ENCODE results near the gene TFAM. TPM values are rescaled to one million over a fixed set of nuclear protein-coding genes. Genes with fewer than 3 reads are reported as not detected.

Gene TFAM
- total and polyA plus RNA-seq, 2 of the 8 experiments (the other 6 are each of a cell fraction or from before 2014, with no cell fraction given) = 29.3 to 97.3 TPM

- no peak overlapping the region for H2BK20ac ChIP-seq (ENCODE audit: low read length)
- no peak overlapping the region for H3K14ac ChIP-seq (ENCODE audit: insufficient read length)
- no peak overlapping the region for H2BK120ac ChIP-seq (replicated peaks; ENCODE audit: low read depth, low read length)
- no peak overlapping the region for H4K5ac ChIP-seq (ENCODE audit: insufficient read length, low read depth, low read length)
- 97 to 100% methylated on average over 1 to 5 of the region's 5 CpGs for WGBS, 2 experiments (ENCODE audit: extremely low coverage in 1 of 2, insufficient coverage in 1 of 2, insufficient read length in 1 of 2, insufficient replicate concordance in 2 of 2, low coverage in 1 of 2, low lambda C conversion rate in 2 of 2, missing lambda C conversion rate in 1 of 2)
- no peaks in the 10 kb centered on the region for H3K23me2 ChIP-seq (ENCODE audit: low read depth, low read length)
- H3K27ac ChIP-seq (ENCODE audit: low read depth, low read length) = no peak overlapping the region
- peaks cover 0 to 2% (median 0%) of the 10 kb centered on the region in 4 experiments; a peak in 2 of 7 replicates for H3K4me1 ChIP-seq (replicated peaks in 1 of 4; ENCODE audit: control insufficient read depth in 3 of 4, insufficient read depth in 4 of 4, low read length in 3 of 4)
- no peaks in the 10 kb centered on the region for H3K36me3 ChIP-seq (ENCODE audit: control insufficient read depth in 2 of 4, insufficient read depth in 4 of 4, low read length in 3 of 4)
- FAIRE-seq (no peak), DNase-seq (ENCODE audit: low read depth in 1 of 2, low spot score in 2 of 2) (no peak)
- no peak overlapping the region for H3K23ac ChIP-seq (ENCODE audit: insufficient read length)
- H3K79me1 ChIP-seq (ENCODE audit: low read depth, low read length) = no peaks in the 10 kb centered on the region
- no peak overlapping the region for H2BK15ac ChIP-seq (ENCODE audit: low read length)
- ChIA-PET CTCF (ENCODE audit: partially characterized antibody) (interaction anchor here (3.0 kb wide), 1 partner anchor 19 kb away, joined by 15 read pairs; no protein-coding TSS in a partner anchor), POLR2A (ENCODE audit: partially characterized antibody) (no interaction called here)
- no peak overlapping the region for H2BK5ac ChIP-seq (ENCODE audit: low read depth, low read length)
- H3K27me3 ChIP-seq (replicated peaks in 1 of 4; ENCODE audit: control insufficient read depth in 3 of 4, extremely low read depth in 1 of 4, insufficient read depth in 3 of 4, low read length in 3 of 4) = no peaks in the 10 kb centered on the region
- no peak overlapping the region for H3K18ac ChIP-seq (ENCODE audit: extremely low read depth, low read length)
- no peaks in the 10 kb centered on the region for H3K79me2 ChIP-seq (ENCODE audit: control insufficient read depth in 1 of 2, insufficient read depth in 2 of 2, low read length in 2 of 2)
- H3K9ac ChIP-seq (replicated peaks in 1 of 4; ENCODE audit: extremely low read depth in 1 of 4, low read depth in 3 of 4, low read length in 3 of 4) = no peak overlapping the region
- no peak overlapping the region for H3K4me2 ChIP-seq (ENCODE audit: insufficient read depth in 1 of 2, low read depth in 2 of 2, low read length in 2 of 2)
- H3K4me3 ChIP-seq (ENCODE audit: extremely low read depth in 1 of 4, insufficient read depth in 2 of 4, low read depth in 3 of 4, low read length in 4 of 4) = no peak overlapping the region
- H4K91ac ChIP-seq (replicated peaks; ENCODE audit: insufficient read length, low read length) = no peak overlapping the region
- no peak overlapping the region for H4K8ac ChIP-seq (ENCODE audit: extremely low read depth, insufficient read depth, low read length)
- no peak overlapping the region for H2BK12ac ChIP-seq (ENCODE audit: low read depth, low read length)
- no peaks in the 10 kb centered on the region for H4K20me1 ChIP-seq (replicated peaks in 1 of 2; ENCODE audit: control insufficient read depth in 1 of 2, insufficient read depth in 2 of 2, low read length in 2 of 2)
- H3K4ac ChIP-seq (replicated peaks; ENCODE audit: insufficient read length, low read depth, low read length) = no peak overlapping the region
- H2AFZ ChIP-seq (ENCODE audit: low read length) = no peak overlapping the region
- H3K9me3 ChIP-seq (ENCODE audit: insufficient read depth in 2 of 2, low read depth in 1 of 2, low read length in 1 of 2) = no peaks in the 10 kb centered on the region
- no peak overlapping the region for H3K56ac ChIP-seq (replicated peaks; ENCODE audit: insufficient read length, low read depth, low read length)
- H2AK5ac ChIP-seq (ENCODE audit: low read depth, low read length) = no peak overlapping the region
- no peak for TF ChIP-seq SP4 (IDR thresholded peaks at IDR 0.05; ENCODE audit: low read length)
- no peak for TF ChIP-seq CEBPB (IDR thresholded peaks at IDR 0.05; ENCODE audit: low read depth, low read length)
- TF ChIP-seq, protein P1, sequence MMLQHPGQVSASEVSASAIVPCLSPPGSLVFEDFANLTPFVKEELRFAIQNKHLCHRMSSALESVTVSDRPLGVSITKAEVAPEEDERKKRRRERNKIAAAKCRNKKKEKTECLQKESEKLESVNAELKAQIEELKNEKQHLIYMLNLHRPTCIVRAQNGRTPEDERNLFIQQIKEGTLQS (IDR thresholded peaks at IDR 0.05; ENCODE audit: insufficient read depth, low read depth, low read length) = no peak
- TF ChIP-seq TBP (IDR thresholded peaks at IDR 0.05; ENCODE audit: low read depth, low read length) = no peak
- no peak for TF ChIP-seq ATF2 (IDR thresholded peaks at IDR 0.05; ENCODE audit: low read length)
- TF ChIP-seq TEAD4 (IDR thresholded peaks at IDR 0.05; ENCODE audit: low read depth, low read length) = no peak
- TF ChIP-seq, protein P2, sequence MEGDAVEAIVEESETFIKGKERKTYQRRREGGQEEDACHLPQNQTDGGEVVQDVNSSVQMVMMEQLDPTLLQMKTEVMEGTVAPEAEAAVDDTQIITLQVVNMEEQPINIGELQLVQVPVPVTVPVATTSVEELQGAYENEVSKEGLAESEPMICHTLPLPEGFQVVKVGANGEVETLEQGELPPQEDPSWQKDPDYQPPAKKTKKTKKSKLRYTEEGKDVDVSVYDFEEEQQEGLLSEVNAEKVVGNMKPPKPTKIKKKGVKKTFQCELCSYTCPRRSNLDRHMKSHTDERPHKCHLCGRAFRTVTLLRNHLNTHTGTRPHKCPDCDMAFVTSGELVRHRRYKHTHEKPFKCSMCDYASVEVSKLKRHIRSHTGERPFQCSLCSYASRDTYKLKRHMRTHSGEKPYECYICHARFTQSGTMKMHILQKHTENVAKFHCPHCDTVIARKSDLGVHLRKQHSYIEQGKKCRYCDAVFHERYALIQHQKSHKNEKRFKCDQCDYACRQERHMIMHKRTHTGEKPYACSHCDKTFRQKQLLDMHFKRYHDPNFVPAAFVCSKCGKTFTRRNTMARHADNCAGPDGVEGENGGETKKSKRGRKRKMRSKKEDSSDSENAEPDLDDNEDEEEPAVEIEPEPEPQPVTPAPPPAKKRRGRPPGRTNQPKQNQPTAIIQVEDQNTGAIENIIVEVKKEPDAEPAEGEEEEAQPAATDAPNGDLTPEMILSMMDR (IDR thresholded peaks at IDR 0.05; ENCODE audit: control extremely low read depth in 1 of 3, insufficient read depth in 1 of 3, low read depth in 1 of 3, low read length in 3 of 3) = no peak
- no peak for TF ChIP-seq POLR2AphosphoS5 (IDR thresholded peaks at IDR 0.05; ENCODE audit: low read depth, low read length)
- TF ChIP-seq E2F6 (IDR thresholded peaks at IDR 0.05) = no peak
These were observed 48.4 kb downstream of the TFAM start for GRCh38 chr10:58433571-58433970.

Measured in H1 (cell line).